ENCODE results near the gene IL4R. TPM values are rescaled to one million over a fixed set of nuclear protein-coding genes. Genes with fewer than 3 reads are reported as not detected.

The IL4R gene
- total and polyA plus RNA-seq, 2 of the 8 experiments (the other 6 are each of a cell fraction or from before 2014, with no cell fraction given): 29.1 to 29.4 TPM

DNA sequence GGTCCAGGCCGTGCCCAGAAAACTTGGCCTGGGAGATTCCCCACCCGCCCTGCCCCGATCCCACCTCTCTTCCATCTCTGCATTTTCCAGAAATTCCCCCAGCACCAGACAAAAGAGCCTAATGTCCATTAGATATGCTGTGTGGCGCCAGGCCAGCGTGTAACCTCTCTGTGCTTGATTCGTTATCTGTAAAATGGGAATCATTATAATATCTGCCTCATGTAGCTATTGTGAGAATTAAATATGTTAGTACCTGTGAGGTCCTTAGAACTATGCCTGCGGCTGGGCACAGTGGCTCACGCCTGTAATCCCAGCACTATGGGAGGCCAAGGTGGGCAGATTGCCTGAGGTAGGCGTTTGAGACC is 54.6 kb downstream of the IL4R start:
- CTCF ChIA-PET (ENCODE audit: partially characterized antibody): interaction anchor here (0.6 to 8.6 kb wide), 49 partner anchors 8 to 433 kb away, joined by 3 to 241 read pairs (median 4); no protein-coding TSS in a partner anchor
- 59% methylated on average over 9 of the region's 9 CpGs; no CpG with 5 or more reads in 1 of the 2 experiments for WGBS, 2 experiments (ENCODE audit: extremely low coverage in 1 of 2, insufficient coverage in 1 of 2, insufficient read length in 1 of 2, insufficient replicate concordance in 2 of 2, low coverage in 1 of 2, low lambda C conversion rate in 2 of 2, missing lambda C conversion rate in 1 of 2)
- Histone ChIP-seq H4K8ac (ENCODE audit: extremely low read depth, insufficient read depth, low read length) (no peak overlapping the region), H3K27ac (ENCODE audit: low read depth, low read length) (no peak overlapping the region), H4K20me1 (replicated peaks in 1 of 2; ENCODE audit: control insufficient read depth in 1 of 2, insufficient read depth in 2 of 2, low read length in 2 of 2) (no peaks in the 10 kb centered on the region), H2AK5ac (ENCODE audit: low read depth, low read length) (no peak overlapping the region), H3K4me1 (replicated peaks in 1 of 4; ENCODE audit: control insufficient read depth in 3 of 4, insufficient read depth in 4 of 4, low read length in 3 of 4) (no peaks in the 10 kb centered on the region; a peak in 3 of 7 replicates), H3K56ac (replicated peaks; ENCODE audit: insufficient read length, low read depth, low read length) (no peak overlapping the region), H3K14ac (ENCODE audit: insufficient read length) (no peak overlapping the region), H4K91ac (replicated peaks; ENCODE audit: insufficient read length, low read length) (no peak overlapping the region), H3K79me1 (ENCODE audit: low read depth, low read length) (no peaks in the 10 kb centered on the region), H3K4ac (replicated peaks; ENCODE audit: insufficient read length, low read depth, low read length) (no peak overlapping the region), H3K27me3 (replicated peaks in 1 of 4; ENCODE audit: control insufficient read depth in 3 of 4, extremely low read depth in 1 of 4, insufficient read depth in 3 of 4, low read length in 3 of 4) (no peaks in the 10 kb centered on the region), H3K9ac (replicated peaks in 1 of 4; ENCODE audit: extremely low read depth in 1 of 4, low read depth in 3 of 4, low read length in 3 of 4) (no peak overlapping the region), H2BK5ac (ENCODE audit: low read depth, low read length) (no peak overlapping the region), H2AFZ (ENCODE audit: low read length) (no peak overlapping the region), H2BK120ac (replicated peaks; ENCODE audit: low read depth, low read length) (no peak overlapping the region), H3K9me3 (ENCODE audit: insufficient read depth in 2 of 2, low read depth in 1 of 2, low read length in 1 of 2) (no peaks in the 10 kb centered on the region), H3K79me2 (ENCODE audit: control insufficient read depth in 1 of 2, insufficient read depth in 2 of 2, low read length in 2 of 2) (no peaks in the 10 kb centered on the region), H3K18ac (ENCODE audit: extremely low read depth, low read length) (no peak overlapping the region), H2BK15ac (ENCODE audit: low read length) (no peak overlapping the region), H3K36me3 (ENCODE audit: control insufficient read depth in 2 of 4, insufficient read depth in 4 of 4, low read length in 3 of 4) (peaks cover 0 to 3% (median 1%) of the 10 kb centered on the region in 4 experiments; a peak in 2 of 8 replicates), H3K23me2 (ENCODE audit: low read depth, low read length) (no peaks in the 10 kb centered on the region), H3K4me3 (ENCODE audit: extremely low read depth in 1 of 4, insufficient read depth in 2 of 4, low read depth in 3 of 4, low read length in 4 of 4) (no peak overlapping the region), H2BK20ac (ENCODE audit: low read length) (no peak overlapping the region), H4K5ac (ENCODE audit: insufficient read length, low read depth, low read length) (no peak overlapping the region), H3K4me2 (ENCODE audit: insufficient read depth in 1 of 2, low read depth in 2 of 2, low read length in 2 of 2) (no peak overlapping the region), H2BK12ac (ENCODE audit: low read depth, low read length) (no peak overlapping the region), H3K23ac (ENCODE audit: insufficient read length) (no peak overlapping the region)
- no peak for FAIRE-seq
- DNase-seq (ENCODE audit: low read depth in 1 of 2, low spot score in 2 of 2): no peak
- POLR2A ChIA-PET (ENCODE audit: partially characterized antibody): interaction anchor here (0.7 kb wide), 1 partner anchor 127 kb away, joined by 3 read pairs; no protein-coding TSS in a partner anchor
- TF ChIP-seq TAF1 (IDR thresholded peaks at IDR 0.05; ENCODE audit: low read depth, low read length) (no peak), KDM4A (IDR thresholded peaks at IDR 0.05; ENCODE audit: low read depth, low read length, severe bottlenecking) (no peak), NANOG (IDR thresholded peaks at IDR 0.05; ENCODE audit: insufficient read depth, low read depth, low read length, poor library complexity, severe bottlenecking) (no peak), GTF2F1 (IDR thresholded peaks at IDR 0.05; ENCODE audit: borderline replicate concordance, low read depth, low read length) (no peak), CHD1 (IDR thresholded peaks at IDR 0.05; ENCODE audit: low read depth, low read length) (no peak), ASH2L (IDR thresholded peaks at IDR 0.05; ENCODE audit: low read length) (no peak), EP300 (IDR thresholded peaks at IDR 0.05; ENCODE audit: borderline replicate concordance in 1 of 2, low read depth in 2 of 2, low read length in 2 of 2) (no peak), SAP30 (IDR thresholded peaks at IDR 0.05; ENCODE audit: insufficient read depth, insufficient replicate concordance, low read length) (no peak)
- TF ChIP-seq, protein P1, sequence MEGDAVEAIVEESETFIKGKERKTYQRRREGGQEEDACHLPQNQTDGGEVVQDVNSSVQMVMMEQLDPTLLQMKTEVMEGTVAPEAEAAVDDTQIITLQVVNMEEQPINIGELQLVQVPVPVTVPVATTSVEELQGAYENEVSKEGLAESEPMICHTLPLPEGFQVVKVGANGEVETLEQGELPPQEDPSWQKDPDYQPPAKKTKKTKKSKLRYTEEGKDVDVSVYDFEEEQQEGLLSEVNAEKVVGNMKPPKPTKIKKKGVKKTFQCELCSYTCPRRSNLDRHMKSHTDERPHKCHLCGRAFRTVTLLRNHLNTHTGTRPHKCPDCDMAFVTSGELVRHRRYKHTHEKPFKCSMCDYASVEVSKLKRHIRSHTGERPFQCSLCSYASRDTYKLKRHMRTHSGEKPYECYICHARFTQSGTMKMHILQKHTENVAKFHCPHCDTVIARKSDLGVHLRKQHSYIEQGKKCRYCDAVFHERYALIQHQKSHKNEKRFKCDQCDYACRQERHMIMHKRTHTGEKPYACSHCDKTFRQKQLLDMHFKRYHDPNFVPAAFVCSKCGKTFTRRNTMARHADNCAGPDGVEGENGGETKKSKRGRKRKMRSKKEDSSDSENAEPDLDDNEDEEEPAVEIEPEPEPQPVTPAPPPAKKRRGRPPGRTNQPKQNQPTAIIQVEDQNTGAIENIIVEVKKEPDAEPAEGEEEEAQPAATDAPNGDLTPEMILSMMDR (IDR thresholded peaks at IDR 0.05; ENCODE audit: control extremely low read depth in 1 of 3, insufficient read depth in 1 of 3, low read depth in 1 of 3, low read length in 3 of 3): no peak
- TF ChIP-seq, protein P2, sequence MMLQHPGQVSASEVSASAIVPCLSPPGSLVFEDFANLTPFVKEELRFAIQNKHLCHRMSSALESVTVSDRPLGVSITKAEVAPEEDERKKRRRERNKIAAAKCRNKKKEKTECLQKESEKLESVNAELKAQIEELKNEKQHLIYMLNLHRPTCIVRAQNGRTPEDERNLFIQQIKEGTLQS (IDR thresholded peaks at IDR 0.05; ENCODE audit: insufficient read depth, low read depth, low read length): no peak

Measured in H1 (cell line).